BLaER1 (cell line): Measurements from ENCODE around the gene C1orf35.

Source experiments
- H3K27ac ChIP-seq: shearing (Covaris generic); formaldehyde crosslinking; 2 replicates; pipeline ENCODE4 v1.8.1; 2022
- H3K27me3 ChIP-seq: shearing (Covaris generic); formaldehyde crosslinking; 2 replicates; pipeline ENCODE4 v1.8.1; 2022
- H3K36me3 ChIP-seq: shearing (Covaris generic); formaldehyde crosslinking; 2 replicates; pipeline ENCODE4 v1.8.1; 2022
- H3K4me1 ChIP-seq: shearing (Covaris generic); formaldehyde crosslinking; 2 replicates; pipeline ENCODE4 v1.8.1; 2022
- H3K4me2 ChIP-seq: shearing (Covaris generic); formaldehyde crosslinking; 2 replicates; pipeline ENCODE4 v1.8.1; 2022
- H3K4me3 ChIP-seq: shearing (Covaris generic); formaldehyde crosslinking; 2 replicates; pipeline ENCODE4 v1.8.1; 2022
- H3K9ac ChIP-seq: shearing (Covaris generic); formaldehyde crosslinking; 2 replicates; pipeline ENCODE4 v1.8.1; 2022
- H3K9me3 ChIP-seq: shearing (Covaris generic); formaldehyde crosslinking; 2 replicates; pipeline ENCODE4 v1.8.1; 2022
- H4K20me1 ChIP-seq: shearing (Covaris generic); formaldehyde crosslinking; 2 replicates; pipeline ENCODE4 v1.8.1; 2022
- Cebpa-rat ChIP-seq: shearing (Covaris generic); IDR thresholded peaks from 2 replicates; pipeline ENCODE4 v1.8.1; 2022

Gene C1orf35

DNA sequence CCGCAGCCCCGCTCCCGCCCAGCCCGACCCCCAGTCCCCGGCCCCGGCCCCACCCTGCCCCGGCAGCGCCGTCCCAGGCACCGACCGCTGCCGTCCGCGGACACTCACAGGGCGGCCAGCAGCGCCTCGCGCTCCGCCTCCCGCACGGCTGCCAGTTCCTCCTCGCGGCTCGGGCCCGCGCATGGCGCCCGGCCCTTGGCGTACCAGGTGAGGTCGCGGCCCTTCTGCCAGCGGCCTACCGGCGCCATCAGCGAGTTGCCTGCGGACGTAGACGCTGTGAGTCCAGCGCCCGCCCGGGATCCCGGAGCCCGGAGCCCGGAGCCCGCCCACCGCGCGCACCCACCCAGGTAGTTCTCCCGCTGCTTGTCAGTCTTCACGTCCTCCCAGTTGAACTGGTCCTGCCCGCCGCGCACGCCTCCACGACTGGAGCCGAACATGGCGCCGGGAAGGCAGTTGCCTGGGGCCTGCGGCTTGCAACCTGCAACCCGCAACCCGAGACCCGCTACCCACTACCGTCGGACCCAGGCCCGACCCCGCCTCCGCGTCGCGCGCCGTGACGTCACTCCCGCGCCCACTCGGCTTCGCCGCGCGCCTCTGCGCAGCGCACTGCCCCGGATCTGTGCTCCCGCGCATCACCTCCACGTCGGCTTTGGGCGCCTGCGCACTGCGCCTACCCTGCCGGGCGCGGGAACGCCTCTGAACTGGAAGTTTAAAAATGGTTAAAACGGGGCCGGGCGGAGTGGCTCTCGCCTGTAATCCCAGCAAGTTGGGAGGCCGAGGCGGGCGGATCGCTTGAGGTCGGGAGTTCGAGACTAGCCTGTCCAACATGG lies at the start of gene C1orf35:
C1orf35 (minus strand) TSS at position 535 of the 830 bp plus-strand sequence; CDS start at position 437, 98 bp downstream.
- peak within 1 kb of the TSS; percentile 97 for H3K4me2 ChIP-seq
- peaks cover 32% of the 10 kb centered on the region for H3K4me1 ChIP-seq
- peaks cover 55% of the 10 kb centered on the region for H4K20me1 ChIP-seq
- no peaks in the 10 kb centered on the region for H3K9me3 ChIP-seq
- TF ChIP-seq Cebpa-rat = no peak
- peak within 1 kb of the TSS; percentile 81 for H3K27ac ChIP-seq
- peaks cover 64% of the 10 kb centered on the region for H3K36me3 ChIP-seq
- H3K4me3 ChIP-seq = peak within 1 kb of the TSS; percentile 94
- H3K9ac ChIP-seq = peak within 1 kb of the TSS; percentile 87
- no peaks in the 10 kb centered on the region for H3K27me3 ChIP-seq

DNA sequence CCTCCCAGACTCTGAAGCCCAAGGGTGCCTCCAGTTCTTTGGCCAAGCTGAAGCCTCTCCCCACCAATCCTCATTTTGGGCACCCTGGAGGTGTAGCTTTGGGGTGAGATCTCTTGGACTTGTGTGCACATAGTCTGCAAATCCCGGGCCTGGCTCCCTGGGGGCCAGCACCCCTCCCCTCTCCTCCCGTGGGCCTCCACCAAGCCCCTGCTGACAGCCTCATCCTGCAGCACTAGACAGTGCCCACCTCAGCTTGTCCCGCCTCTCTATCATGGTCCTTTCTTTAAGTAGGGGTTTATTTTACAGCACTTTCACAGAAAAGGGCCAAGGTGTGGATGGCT lies 49.8 kb upstream of the C1orf35 start:
- Histone ChIP-seq H3K9ac (0 out of 2 replicates have a peak overlapping the region, but pooled peaks have one; percentile 34), H3K36me3 (peaks cover 22% of the 10 kb centered on the region), H3K4me3 (no peak overlapping the region), H3K9me3 (no peaks in the 10 kb centered on the region), H3K4me1 (peaks cover 75% of the 10 kb centered on the region), H4K20me1 (peaks cover 64% of the 10 kb centered on the region), H3K4me2 (peak overlapping the region; percentile 34), H3K27ac (peak overlapping the region; percentile 30), H3K27me3 (no peaks in the 10 kb centered on the region)
- TF ChIP-seq Cebpa-rat = no peak

DNA sequence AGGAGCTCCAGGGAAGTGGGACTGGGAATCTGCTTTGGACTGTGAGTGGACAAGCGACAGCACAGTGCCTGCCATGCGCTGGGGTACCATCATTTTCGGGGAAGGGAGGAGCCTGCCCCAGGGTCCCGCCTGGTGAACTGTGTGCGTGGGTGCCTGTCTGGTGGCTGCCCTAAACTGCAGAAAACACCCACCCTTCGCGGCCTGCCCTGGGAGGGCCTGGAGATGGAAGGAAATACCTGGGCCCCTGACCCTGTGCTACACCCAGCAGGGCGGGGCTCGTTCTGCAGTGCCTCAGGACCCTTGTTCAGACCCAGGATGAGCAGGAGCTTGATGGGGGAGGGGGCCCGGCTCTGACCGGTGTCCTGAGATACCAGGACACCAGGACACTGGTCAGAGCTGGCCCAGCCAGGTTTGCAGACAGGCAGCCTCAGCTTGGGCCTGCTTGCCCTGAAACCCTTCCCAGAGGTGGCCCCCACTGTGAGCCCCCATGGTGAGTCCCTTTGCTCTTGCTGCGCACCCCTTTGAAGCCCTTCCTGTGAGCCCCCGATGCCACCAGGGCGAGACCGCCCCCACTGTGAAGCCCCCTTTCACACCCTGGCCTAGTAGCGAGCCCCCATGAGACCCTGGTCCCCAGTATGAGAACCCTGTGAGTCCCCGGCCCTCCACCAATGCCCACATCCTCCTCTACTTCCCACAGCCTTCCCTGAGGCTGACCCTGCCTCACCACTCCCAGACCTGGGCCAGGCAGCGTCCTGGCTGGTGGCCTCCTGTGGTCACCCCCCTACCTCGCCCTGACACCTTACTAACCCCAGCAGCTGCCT lies 49.2 kb upstream of the C1orf35 start:
- Histone ChIP-seq H3K9me3 (no peaks in the 10 kb centered on the region), H4K20me1 (peaks cover 70% of the 10 kb centered on the region), H3K27ac (peak overlapping the region; percentile 30), H3K4me2 (peak overlapping the region; percentile 34), H3K4me1 (peaks cover 75% of the 10 kb centered on the region), H3K36me3 (peaks cover 28% of the 10 kb centered on the region), H3K27me3 (no peaks in the 10 kb centered on the region), H3K9ac (peak overlapping the region; percentile 34; the same call in 1 of the 2 replicates), H3K4me3 (no peak overlapping the region)
- no peak for TF ChIP-seq Cebpa-rat

DNA sequence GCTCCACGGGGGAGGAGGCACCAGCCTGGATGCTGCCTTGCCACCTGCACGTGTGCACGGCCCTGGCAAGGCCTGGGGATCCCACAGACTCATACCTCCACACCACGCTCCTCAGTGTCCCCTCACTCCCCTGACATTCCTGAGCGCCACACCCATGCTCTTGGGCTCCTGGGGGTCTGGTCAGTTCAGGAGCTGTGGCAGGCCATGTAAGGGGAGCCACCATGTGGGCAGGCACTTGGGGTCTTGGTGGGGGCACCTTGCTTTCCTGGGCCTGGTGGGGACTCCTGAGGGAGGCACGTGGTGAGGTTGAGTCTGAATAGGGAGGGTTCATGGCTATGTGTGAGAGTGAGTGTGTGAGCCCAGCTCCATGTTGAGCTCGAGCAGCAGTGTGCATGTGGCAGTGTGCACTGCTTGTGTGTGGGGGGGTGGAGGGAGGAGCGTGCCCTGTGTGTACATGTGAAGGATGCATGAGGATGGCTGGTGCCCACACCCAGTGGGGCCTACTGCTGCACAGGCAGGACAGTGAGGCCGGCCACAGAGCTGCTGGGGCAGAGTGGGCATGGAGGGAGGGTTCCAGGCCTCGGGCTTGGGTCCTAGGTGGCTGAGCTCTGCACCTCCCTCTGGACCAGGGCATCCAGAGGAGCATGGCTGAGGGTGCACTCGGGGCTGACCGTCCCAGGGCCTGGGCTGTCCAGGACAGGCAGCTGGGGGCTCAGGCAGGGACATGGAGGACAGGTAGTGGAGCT lies 48.2 kb upstream of the C1orf35 start:
- Histone ChIP-seq H3K27ac (peak overlapping the region; percentile 30; the same call in 1 of the 2 replicates), H3K36me3 (peaks cover 37% of the 10 kb centered on the region), H3K9me3 (no peaks in the 10 kb centered on the region), H4K20me1 (peaks cover 74% of the 10 kb centered on the region), H3K4me2 (no peak overlapping the region), H3K9ac (0 out of 2 replicates have a peak overlapping the region, but pooled peaks have one; percentile 29), H3K4me3 (no peak overlapping the region), H3K4me1 (peaks cover 74% of the 10 kb centered on the region), H3K27me3 (no peaks in the 10 kb centered on the region)
- no peak for TF ChIP-seq Cebpa-rat

DNA sequence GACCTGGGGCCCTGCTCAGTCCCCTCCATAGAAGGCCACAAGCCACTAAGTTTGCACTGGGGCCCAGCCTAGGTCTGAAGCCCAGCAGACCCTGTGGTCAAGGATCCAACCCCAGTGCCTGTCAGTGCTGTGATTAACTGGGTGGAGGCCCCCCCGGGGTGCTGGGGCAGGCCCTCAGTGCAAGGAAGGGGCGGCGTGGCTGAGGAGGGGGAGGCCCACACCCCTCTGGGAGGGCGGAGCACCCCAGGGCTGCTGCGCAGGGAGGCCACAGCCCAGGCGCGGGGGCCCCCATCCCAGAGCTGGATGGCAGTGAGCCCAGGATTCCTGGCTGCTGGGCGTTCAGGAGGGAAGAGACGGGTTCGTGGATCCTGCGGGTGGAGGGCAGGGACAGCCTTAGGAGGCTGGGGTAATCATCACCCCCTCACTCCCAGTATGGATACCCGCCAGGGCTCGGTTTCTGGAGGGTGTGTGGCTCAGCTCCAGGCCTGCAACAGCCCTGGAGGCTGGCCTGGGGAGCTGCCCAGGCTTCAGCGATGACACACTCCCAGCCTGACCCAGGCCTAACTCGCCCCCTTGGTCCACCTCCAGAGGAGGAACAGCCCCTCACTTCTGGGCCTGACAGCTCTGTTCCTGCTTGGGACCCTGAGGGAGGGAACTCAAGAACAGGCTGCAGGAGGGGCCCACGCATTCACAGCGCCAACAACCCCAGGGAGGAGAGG lies 47.5 kb upstream of the C1orf35 start:
- Histone ChIP-seq H3K4me2 (no peak overlapping the region), H3K9me3 (no peaks in the 10 kb centered on the region), H3K36me3 (peaks cover 44% of the 10 kb centered on the region), H3K27ac (0 out of 2 replicates have a peak overlapping the region, but pooled peaks have one; percentile 30), H3K9ac (no peak overlapping the region), H3K27me3 (no peaks in the 10 kb centered on the region), H4K20me1 (peaks cover 74% of the 10 kb centered on the region), H3K4me3 (no peak overlapping the region), H3K4me1 (peaks cover 72% of the 10 kb centered on the region)
- no peak for TF ChIP-seq Cebpa-rat

DNA sequence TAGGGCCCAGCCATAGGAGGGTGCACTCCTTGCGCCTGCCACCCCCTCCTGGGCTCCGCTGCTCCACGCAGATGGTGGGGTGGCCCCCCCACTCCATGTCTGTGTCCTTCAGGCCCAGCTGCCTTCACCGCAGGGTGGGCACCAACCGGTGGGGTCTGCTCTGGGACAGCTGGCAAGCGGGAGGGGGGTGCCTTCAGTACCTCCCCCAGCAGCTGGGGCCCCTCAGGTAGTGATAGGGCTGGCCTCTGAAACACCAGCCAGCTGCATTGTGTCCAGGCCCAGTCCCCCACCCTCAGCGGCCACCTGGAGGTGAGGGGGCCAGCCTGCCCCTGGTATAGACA lies 47.0 kb upstream of the C1orf35 start:
- Histone ChIP-seq H3K27ac (peak overlapping the region; percentile 73; the same call in 1 of the 2 replicates), H3K9ac (0 out of 2 replicates have a peak overlapping the region, but pooled peaks have one; percentile 64), H3K4me3 (no peak overlapping the region)

DNA sequence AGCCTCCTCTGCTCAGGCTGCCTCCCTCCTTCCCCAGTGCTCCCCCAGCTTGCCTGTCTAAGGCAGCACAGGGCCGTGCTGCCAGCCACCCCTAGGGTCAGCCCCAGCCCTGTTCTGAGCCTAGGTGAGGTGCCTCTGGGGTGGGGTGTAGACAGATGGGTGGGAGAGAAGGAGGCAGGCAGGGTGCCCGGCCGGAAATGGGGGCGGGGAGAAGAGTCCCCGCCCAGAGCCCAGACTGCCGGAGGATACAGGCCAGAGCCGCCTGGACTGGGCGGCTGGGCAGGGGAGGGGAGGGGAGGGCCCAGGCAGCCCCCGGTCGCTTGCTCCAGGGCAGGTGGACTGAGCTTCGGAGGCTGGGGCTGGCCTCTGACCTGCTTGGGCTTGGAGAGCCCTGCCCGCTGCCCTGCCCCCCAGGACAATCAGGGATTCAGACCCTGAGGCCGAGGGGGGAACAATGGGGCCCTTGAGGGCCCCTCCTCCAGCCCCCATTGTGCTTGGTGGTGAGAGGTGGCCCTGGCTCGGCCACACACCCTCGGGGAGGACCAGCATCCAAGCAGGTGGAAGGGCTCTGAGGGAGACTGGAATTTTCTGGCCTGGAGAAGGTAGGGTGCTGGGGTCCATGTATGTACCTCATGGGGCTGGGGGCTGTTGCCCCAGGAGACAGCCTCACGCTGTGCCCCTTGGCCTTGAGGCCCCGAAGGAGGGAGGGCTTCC lies 46.4 kb upstream of the C1orf35 start, which contains the start of gene GJC2:
GJC2 (plus strand) TSS at position 525 of the 714 bp plus-strand sequence. CDS start 7,829 bp downstream, outside the sequence.
- Histone ChIP-seq H4K20me1 (peaks cover 82% of the 10 kb centered on the region), H3K36me3 (peaks cover 52% of the 10 kb centered on the region), H3K4me1 (peaks cover 72% of the 10 kb centered on the region), H3K9ac (peak within 1 kb of the TSS; percentile 64), H3K27ac (peak within 1 kb of the TSS; percentile 73), H3K9me3 (no peaks in the 10 kb centered on the region), H3K27me3 (no peaks in the 10 kb centered on the region), H3K4me3 (no peak within 1 kb of the TSS), H3K4me2 (peak within 1 kb of the TSS; percentile 73)
- no peak for TF ChIP-seq Cebpa-rat

More for the DNA sequence above, 47.0 kb upstream of the C1orf35 start:
- Histone ChIP-seq H3K4me2 (no peak overlapping the region), H3K4me1 (peaks cover 72% of the 10 kb centered on the region), H3K27me3 (no peaks in the 10 kb centered on the region), H3K9me3 (no peaks in the 10 kb centered on the region), H3K36me3 (peaks cover 50% of the 10 kb centered on the region), H4K20me1 (peaks cover 77% of the 10 kb centered on the region)
- TF ChIP-seq Cebpa-rat = no peak

DNA sequence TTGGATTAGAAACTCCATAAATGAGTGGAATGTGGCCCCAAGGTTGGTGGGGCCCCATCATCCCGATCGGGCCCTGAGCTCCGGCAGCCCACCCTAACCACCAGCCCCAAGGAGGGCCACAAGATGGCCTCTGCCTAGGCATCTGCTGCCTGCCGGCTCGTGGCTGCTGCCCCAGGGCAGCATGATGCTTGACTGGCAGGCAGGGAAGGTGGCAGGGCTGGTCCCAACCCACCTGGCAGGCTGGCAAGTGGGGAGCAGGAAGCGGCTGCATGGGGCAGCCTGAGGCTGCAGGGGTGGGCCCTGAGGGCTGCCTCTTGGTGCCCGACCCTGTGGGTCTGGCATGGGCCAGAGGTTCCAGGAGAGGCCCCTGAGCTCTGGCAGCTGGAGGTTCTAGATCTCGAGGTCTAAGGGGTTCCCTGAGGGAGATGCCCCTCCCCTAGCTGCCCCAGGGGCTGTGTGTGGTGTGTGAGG lies 45.8 kb upstream of the C1orf35 start:
- Histone ChIP-seq H3K36me3 (peaks cover 52% of the 10 kb centered on the region), H3K4me3 (no peak overlapping the region), H3K4me1 (peaks cover 75% of the 10 kb centered on the region), H4K20me1 (peaks cover 88% of the 10 kb centered on the region), H3K4me2 (peak overlapping the region; percentile 73), H3K27ac (peak overlapping the region; percentile 73), H3K27me3 (no peaks in the 10 kb centered on the region), H3K9ac (peak overlapping the region; percentile 64), H3K9me3 (no peaks in the 10 kb centered on the region)
- TF ChIP-seq Cebpa-rat = no peak
